Transverse colon (tissue), 4 donors: ENCODE measurements around the gene APBB2. TPM values are rescaled to one million over a fixed set of nuclear protein-coding genes. Genes with fewer than 3 reads are reported as not detected.

Experiments used
- DNase-seq: peaks from one replicate; pipeline ENCODE4 v3.0.0-alpha.2; 2019
- H3K27ac ChIP-seq, 4 donors: fragments of 200-600 bp; sonication (generic); 2 replicates each; pipeline ENCODE4 v1.5.1; 2016 to 2018; ENCODE audit warnings: inconsistent platforms in 4 of 4
- H3K27me3 ChIP-seq: fragments of 200-600 bp; sonication (generic); 2 replicates; pipeline ENCODE4 v1.5.1; 2017; ENCODE audit warnings: inconsistent platforms
- H3K36me3 ChIP-seq, 4 donors: fragments of 200-600 bp; sonication (generic); 2 replicates each; pipeline ENCODE4 v1.5.1; 2017 to 2019; ENCODE audit warnings: inconsistent platforms in 4 of 4
- H3K4me1 ChIP-seq, 4 donors: fragments of 200-600 bp; sonication (generic); 2 replicates each; pipeline ENCODE4 v1.5.1; 2017 to 2020; ENCODE audit warnings: inconsistent platforms in 4 of 4
- H3K4me3 ChIP-seq, 4 donors: fragments of 200-600 bp; sonication (generic); 1 replicate in 1 of 4; 2 replicates in 3 of 4; pipeline versions ENCODE4 v1.5.1 to v1.6.1; 2017 to 2019; ENCODE audit warnings: inconsistent platforms in 4 of 4
- H3K9me3 ChIP-seq, 2 donors: fragments of 200-600 bp; sonication (generic); 2 replicates each; pipeline ENCODE4 v1.5.1; 2017 to 2019; ENCODE audit warnings: inconsistent platforms in 2 of 2
- CTCF ChIP-seq, 5 experiments: fragments of 200-600 bp in 3 of 5; fragments of 450-650 bp in 2 of 5; sonication (generic) in 3 of 5; IDR thresholded peaks; 1 replicate in 2 of 5; 2 replicates in 3 of 5; pipeline ENCODE4 v1.5.1; 2016 to 2017; ENCODE audit warnings: antibody characterized with exemption in 5 of 5, inconsistent platforms in 3 of 5, mild to moderate bottlenecking in 2 of 5, moderate library complexity in 1 of 5
- EP300 ChIP-seq: sonication (generic); formaldehyde crosslinking; IDR thresholded peaks from one replicate; pipeline ENCODE4 v1.6.1; 2017; ENCODE audit warnings: antibody characterized with exemption, low read depth
- POLR2A ChIP-seq: fragments of 450-650 bp; IDR thresholded peaks from one replicate; pipeline ENCODE4 v1.6.1; 2016; ENCODE audit warnings: antibody characterized with exemption, mild to moderate bottlenecking, moderate library complexity
- POLR2AphosphoS5 ChIP-seq, 3 donors: sonication (generic); formaldehyde crosslinking; IDR thresholded peaks; one replicate each; pipeline ENCODE4 v1.6.1; 2016; ENCODE audit warnings: antibody characterized with exemption in 3 of 3
- WGBS, 2 donors: methylation state at CpG; one replicate each; pipeline ENCODE4 v1.1.5; 2018; ENCODE audit warnings: low coverage in 1 of 2; 5-methylcytosine and 5-hydroxymethylcytosine counted together
- in situ Hi-C, 4 donors: fragments of 200-750 bp; cut with MboI; loops; one replicate each; pipeline versions ENCODE4 v1.15.0 to v1.15.1; 2017; ENCODE audit warnings: low sequenced_read_pairs in 3 of 4, low pct_ligation_motif_present in 1 of 4, low pct_unique_long_range_greater_than_20kb in 1 of 4
- intact Hi-C: fragments of 100-400 bp; cut with DNase I; formaldehyde crosslinking; loops from one replicate; pipeline ENCODE4 v1.15.1; 2023; ENCODE audit warnings: low total_unique reads
- total RNA-seq, 4 donors: library from RNA; depleted of rRNA; stranded (reverse); fragments of >200 nt; gene quantifications; one replicate each; pipeline ENCODE4 v1.1.0, GENCODE V29; 2016

The APBB2 gene
- total RNA-seq, 4 donors from 2014 or later: 37.1 to 138 (median 90.1) TPM

DNA sequence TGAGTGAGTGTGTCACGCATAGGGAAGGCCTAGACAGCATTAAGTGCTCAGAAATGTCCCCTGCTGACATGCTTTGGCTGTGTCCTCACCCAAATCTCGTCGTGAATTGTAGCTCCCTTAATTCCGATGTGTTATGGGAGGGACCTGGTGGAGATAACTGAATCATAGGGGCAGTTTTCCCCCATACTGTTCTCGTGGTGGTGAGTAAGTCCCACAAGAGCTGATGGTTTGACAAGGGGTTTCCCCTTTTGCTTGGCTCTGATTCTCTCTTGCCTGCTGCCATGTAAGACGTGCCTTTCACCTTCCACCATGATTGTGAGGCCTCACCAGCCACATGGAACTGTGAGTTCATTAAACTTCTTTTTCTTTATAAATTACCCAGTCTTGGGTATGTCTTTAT is 386.6 kb downstream of the APBB2 start:
- no peaks in the 10 kb centered on the region for H3K27me3 ChIP-seq
- peaks cover 0 to 3% (median 0%) of the 10 kb centered on the region in 4 donors for H3K36me3 ChIP-seq
- H3K27ac ChIP-seq: no peak overlapping the region
- no peaks in the 10 kb centered on the region for H3K4me1 ChIP-seq
- no peak overlapping the region for H3K4me3 ChIP-seq
- intact Hi-C loops (no loop called here), in situ Hi-C loops (no loop called here)
- no peaks in the 10 kb centered on the region for H3K9me3 ChIP-seq
- 83% methylated on average over 6 of the region's 6 CpGs; no CpG with 5 or more reads in 1 of the 2 donors for WGBS, 2 donors
- DNase-seq: no peak
- TF ChIP-seq POLR2AphosphoS5 (IDR thresholded peaks at IDR 0.05) (no peak), EP300 (no peak), POLR2A (no peak), CTCF (IDR thresholded peaks at IDR 0.05) (no peak)

GRCh38 chr4:40826821-40827220 is 387.5 kb downstream of the APBB2 start:
- no peak overlapping the region for H3K27ac ChIP-seq
- H3K36me3 ChIP-seq: peaks cover 0 to 3% (median 0%) of the 10 kb centered on the region in 4 donors
- TF ChIP-seq EP300: no peak
- no peak for TF ChIP-seq POLR2A
- no peak for TF ChIP-seq POLR2AphosphoS5 (IDR thresholded peaks at IDR 0.05)
- no peak for TF ChIP-seq CTCF (IDR thresholded peaks at IDR 0.05)
- no peak for DNase-seq
- in situ Hi-C loops: no loop called here
- no peak overlapping the region for H3K4me3 ChIP-seq
- H3K27me3 ChIP-seq: no peaks in the 10 kb centered on the region
- no peaks in the 10 kb centered on the region for H3K9me3 ChIP-seq
- H3K4me1 ChIP-seq: no peaks in the 10 kb centered on the region
- intact Hi-C loops: no loop called here
- 77 to 89% methylated on average over 2 to 5 of the region's 5 CpGs for WGBS, 2 donors

- TF ChIP-seq EP300 (no peak), POLR2A (no peak), CTCF (IDR thresholded peaks at IDR 0.05) (no peak), POLR2AphosphoS5 (IDR thresholded peaks at IDR 0.05) (no peak)
- no peak for DNase-seq
- intact Hi-C loops: no loop called here
- Histone ChIP-seq H3K27me3 (no peaks in the 10 kb centered on the region), H3K9me3 (no peaks in the 10 kb centered on the region), H3K27ac (no peak overlapping the region), H3K4me1 (no peaks in the 10 kb centered on the region), H3K36me3 (peaks cover 0 to 3% (median 0%) of the 10 kb centered on the region in 4 donors), H3K4me3 (no peak overlapping the region)
- in situ Hi-C loops: no loop called here
- WGBS, 2 donors: 78 to 84% methylated on average over 6 to 19 of the region's 19 CpGs
Observed at GRCh38 chr4:40825014-40825838, 389.1 kb downstream of the APBB2 start.

- H3K9me3 ChIP-seq: no peaks in the 10 kb centered on the region
- no peak for DNase-seq
- H3K36me3 ChIP-seq: peaks cover 0 to 3% (median 0%) of the 10 kb centered on the region in 4 donors
- in situ Hi-C loops (no loop called here), intact Hi-C loops (no loop called here)
- no peak overlapping the region for H3K27ac ChIP-seq
- WGBS, 2 donors: 89 to 90% methylated on average over 5 to 8 of the region's 8 CpGs
- no peak overlapping the region for H3K4me3 ChIP-seq
- no peaks in the 10 kb centered on the region for H3K27me3 ChIP-seq
- TF ChIP-seq POLR2A (no peak), EP300 (no peak), CTCF (IDR thresholded peaks at IDR 0.05) (no peak), POLR2AphosphoS5 (IDR thresholded peaks at IDR 0.05) (no peak)
- no peaks in the 10 kb centered on the region for H3K4me1 ChIP-seq
Observed at GRCh38 chr4:40822420-40823166, 391.7 kb downstream of the APBB2 start.
